GM19238 (cell line): ENCODE measurements around the gene CBX3.
"Not testable (repeated sequence)": the region's sequence is repeated elsewhere in the genome, so short reads cannot be mapped to it uniquely, and the experiment has no call there.

Source experiments
- DNase-seq: peaks from one replicate; pipeline ENCODE4 v3.0.0; 2011; ENCODE audit warnings: low spot score; ENCODE audit not compliant: insufficient read length

CBX3 gene

DNA sequence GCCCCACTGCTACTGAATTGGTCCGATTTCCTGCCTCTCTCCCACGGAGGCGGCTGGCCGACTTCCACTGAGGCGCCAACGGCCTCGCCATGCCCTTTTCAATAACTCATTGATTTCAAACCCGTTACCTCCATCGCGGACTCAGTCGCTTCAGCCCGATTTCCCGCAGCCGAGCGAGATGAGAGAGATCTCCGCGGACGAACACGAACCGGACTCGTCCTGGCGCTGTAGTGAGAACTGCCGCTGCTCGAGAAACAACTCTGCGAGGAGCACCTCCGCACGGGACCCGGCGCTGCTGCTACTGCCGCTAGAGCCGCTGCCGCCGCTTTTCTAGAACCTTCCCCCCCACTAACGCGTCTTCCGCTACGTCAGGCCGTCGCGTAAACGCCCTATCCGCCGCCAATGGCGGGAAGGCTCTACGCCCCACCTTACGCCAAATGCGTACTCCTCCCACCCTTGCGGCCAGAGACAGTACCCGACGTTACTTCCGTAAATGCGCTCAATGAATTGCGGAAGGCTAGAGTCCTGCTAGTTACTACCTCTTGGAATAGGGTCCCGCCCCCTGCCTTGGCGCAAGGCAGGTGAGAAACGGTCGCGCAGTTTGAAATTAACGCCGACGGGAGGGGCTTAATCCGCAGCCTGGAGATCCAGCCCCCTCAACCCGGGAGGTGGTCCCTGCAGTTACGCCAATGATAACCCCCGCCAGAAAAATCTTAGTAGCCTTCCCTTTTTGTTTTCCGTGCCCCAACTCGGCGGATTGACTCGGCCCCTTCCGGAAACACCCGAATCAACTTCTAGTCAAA is 900 bp upstream of the CBX3 start, which contains the start of gene HNRNPA2B1:
HNRNPA2B1 (minus strand) TSS at position 303 of the 803 bp plus-strand sequence; CDS start at position 134, 169 bp downstream.
- DNase-seq = peak; percentile 50

DNA sequence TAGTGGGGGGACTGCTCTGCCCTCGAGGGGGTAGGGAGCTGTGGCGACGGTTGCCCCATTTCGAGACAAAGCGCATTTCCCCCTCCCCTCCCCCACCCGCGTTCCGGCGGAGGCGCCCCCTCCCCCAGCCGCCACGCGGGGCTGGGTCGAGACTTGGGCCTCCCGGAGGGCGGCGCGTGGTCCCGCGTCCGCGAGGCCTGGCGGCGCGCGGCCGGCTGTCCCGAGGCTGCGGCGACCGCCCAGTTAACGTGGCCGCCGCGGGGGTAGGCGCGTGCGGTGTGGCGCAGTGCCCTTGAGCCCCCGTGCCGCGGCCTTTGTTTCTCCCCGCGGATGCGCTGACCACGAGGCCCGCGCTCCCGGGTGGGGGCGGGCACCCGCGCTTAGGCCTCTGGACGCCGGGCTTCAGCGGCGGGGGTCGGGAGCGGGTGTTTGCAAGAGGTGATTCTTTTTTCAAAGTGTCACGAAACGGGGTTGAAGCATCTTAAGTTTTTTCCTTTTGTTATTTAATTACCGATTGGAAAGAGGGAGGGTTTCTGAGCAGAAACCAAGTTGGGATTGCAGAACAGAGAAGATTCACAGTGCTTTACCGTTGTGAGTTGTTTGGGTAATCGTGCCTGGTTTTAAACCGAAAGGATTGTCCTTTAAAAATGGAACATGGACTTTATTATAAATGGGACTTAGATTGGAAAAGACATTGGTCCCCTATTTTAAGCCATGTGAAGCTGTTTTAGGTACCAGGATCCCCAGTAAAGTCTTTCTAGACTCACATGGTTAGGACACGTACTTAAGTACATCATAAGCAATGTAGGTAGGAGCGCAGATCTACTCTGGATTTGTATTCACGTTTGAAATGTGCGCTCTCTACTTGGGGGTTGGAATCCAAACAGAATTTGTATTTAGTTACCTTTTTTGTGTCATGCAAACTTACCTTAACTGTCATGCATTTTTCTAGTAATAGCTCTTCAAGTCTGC is 760 bp downstream of the CBX3 start:
- peak; percentile 20 for DNase-seq

DNA sequence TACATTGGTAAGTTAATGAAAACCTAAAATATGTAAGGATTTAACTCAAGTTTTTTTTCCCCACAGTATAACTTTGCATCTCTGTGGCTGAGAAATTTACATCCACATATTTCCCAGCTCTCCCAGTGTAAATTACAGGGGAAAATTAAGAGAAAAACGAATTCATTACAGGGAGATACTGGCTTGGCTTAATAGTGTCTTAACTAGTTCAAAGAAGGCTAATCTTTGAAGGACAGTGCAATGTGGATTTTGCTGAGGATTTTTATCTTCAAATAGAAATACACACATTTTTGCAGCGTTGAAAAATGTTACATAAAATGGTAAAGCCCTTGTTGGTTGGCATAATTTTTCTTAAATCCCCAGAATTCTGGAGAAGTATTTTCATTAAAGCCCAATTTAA is 1.5 kb downstream of the CBX3 start:
- DNase-seq = no peak

GRCh38 chr7:26208040-26208439 is 6.5 kb downstream of the CBX3 start:
- no peak for DNase-seq

DNA sequence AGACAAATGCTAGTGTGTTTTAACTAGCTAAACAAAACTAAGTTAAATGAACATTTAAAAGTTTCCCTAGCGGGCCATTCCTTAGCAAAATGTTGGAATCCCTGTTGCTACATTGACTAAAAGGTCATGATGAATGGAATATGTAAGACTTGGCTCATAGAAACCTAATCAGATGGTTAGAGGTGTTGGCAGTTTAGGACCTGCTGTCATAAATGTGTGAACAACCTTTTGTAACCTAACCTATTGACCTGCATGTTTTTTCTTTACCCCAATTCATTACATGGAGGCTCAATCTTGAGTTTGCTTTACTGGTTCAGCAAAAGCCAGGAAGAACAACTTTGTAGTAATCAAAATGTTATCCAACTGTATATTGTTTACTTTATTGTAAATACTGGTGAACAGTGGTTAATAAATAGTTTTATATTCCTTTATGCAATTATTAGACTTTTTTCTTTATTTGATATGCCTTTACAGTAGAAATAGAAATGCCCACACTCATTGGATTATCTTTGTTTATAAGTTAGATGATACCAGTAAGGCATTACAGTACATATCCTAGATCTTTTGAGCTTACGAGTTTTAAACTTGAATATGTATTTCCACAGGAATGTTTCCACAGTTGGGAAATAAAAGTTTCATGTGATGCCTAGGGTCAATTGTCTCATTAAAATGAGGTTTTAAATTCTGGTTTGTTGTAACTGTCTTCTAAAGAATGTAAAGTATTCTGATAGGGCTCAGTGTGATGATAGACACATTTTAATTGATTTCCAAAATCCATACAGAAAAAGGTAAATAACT is 11.6 kb downstream of the CBX3 start:
- DNase-seq = no peak

- no peak for DNase-seq
Observed at GRCh38 chr7:26213807-26214515, 12.4 kb downstream of the CBX3 start.

DNA sequence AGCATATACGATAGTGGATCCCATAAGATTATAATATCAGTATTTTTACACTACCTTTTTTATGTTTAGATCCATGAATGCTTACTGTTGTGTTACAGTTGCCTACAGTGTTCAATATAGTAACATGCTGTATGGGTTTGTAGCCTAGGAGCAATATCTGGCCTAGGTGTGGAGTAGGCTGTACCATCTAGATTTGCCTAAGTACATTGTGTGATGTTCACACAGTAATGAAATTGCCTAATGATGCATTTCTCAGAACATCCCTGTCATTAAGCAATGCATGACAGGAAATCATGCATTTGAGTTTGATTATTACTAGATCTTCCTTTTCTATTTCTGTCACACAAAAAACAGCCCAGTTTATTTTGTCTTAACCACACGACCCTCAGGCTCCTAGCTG is 14.5 kb downstream of the CBX3 start:
- DNase-seq = no peak

DNA sequence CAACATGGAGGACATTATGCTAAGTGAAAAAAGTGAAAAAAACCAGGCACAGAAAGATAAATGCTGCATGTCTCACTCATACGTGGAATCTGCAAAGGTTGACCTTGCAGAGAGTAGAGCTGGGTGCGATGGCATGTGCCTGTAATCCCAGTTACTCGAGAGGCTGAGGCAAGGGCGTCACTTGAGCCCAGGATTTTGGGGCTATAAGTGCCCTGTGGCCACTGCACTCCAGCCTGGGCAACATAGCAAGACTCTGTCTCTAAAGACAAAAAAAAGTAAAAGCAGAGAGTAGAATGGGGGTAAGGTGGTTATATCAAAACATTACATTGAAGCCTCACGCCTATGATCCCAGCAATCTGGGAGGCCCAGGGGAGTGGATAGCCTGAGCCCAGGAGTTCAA is 22.8 kb downstream of the CBX3 start:
- no peak for DNase-seq

GRCh38 chr7:26227987-26228386 is 26.4 kb downstream of the CBX3 start:
- no peak for DNase-seq

GRCh38 chr7:26233902-26234511 is 32.5 kb downstream of the CBX3 start:
- no peak for DNase-seq

- no peak for DNase-seq
Observed at GRCh38 chr7:26237035-26237807, 35.7 kb downstream of the CBX3 start.

- no peak for DNase-seq
Observed at GRCh38 chr7:26238032-26238431, 36.5 kb downstream of the CBX3 start.

DNA sequence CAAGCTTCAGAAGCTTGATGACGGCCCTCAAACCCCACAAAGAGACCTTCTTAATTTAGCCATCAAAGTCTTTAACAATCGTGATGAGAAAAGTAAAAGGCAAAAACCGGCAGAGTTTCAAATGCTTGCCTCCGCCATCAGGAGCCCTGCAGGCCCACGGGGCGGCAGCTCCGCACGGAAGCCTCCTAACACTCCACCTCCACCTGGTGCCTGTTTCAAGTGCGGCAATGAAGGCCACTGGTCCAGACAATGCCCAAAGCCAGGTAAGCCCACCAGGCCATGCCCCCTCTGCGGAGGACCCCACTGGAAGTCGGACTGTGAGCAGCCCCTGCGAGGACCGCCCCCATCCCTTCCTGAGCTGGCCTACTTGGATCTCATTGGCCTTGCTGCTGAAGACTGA is 43.6 kb downstream of the CBX3 start:
- no peak for DNase-seq

DNA sequence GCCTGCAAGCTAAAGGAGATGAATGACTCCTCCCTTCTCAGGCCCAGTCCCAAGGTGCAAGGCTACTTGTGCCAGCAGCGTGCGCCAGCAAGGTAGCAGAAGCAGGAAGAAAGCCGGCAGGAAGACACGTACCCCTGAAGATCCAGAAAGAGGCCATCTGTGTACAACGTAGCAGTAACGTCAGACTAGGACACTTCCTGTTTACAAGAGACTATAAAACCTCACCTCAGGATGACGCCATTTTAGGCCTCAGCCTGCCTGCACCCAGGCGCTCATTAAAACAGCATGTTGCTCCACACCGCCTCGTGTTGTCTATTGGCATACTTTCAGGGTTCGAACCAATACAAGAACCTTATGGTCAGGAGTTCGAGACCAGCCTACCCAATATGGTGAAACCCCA is 48.7 kb downstream of the CBX3 start:
- no peak for DNase-seq

DNA sequence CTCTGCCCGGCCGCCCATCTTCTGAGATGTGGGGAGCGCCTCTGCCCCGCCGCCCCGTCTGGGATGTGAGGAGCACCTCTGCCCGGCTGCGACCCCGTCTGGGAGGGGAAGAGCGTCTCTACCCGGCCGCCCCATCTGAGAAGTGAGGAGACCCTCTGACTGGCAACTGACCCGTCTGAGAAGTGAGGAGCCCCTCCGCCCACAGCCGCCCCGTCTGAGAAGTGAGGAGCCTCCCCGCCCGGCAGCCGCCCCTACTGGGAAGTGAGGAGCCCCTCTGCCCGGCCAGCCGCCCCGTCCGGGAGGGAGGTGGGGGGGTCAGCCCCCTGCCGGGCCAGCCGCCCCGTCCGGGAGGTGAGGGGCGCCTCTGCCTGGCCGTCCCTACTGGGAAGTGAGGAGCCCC is 60.3 kb downstream of the CBX3 start:
- not testable (repeated sequence) for DNase-seq
